HUDEP-2 (cell line): Measurements from ENCODE around the gene PDZRN3.

Experiments
- DNase-seq, 76 experiments: peaks; one replicate each; lab custom pipeline; 2025; ENCODE audit not compliant: unreplicated experiment in 76 of 76; lab: John Stamatoyannopoulos, UW

Gene PDZRN3

DNA sequence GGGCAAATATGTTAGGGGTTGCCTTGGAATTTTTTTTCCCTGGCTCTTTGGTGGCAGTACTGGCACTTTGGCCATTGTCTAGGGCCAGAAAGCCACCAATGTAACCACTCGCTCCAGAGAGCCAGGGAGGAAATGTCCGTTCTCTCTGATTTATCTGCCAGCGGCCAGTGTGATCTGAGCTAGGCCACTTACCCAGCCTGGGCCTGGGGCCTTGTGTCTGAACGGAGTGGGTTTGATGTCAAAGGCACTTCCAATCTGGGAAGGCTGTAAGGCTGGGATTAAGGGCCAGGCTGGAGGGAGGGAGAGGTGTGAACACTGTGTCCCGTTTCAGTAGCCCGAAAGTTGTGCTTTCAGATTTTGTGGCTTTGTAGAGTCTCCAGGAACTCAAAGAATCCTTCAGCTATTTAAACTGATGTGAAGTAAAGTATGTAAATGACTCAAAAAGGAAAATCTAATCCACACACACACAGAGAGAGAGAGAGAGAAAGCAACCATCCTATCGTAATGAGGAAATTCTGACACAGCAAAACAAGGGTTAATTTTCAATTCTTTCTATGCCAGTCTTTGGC is 271.0 kb downstream of the PDZRN3 start:
- no peak for DNase-seq

GRCh38 chr3:73352841-73353645 is 271.7 kb downstream of the PDZRN3 start:
- DNase-seq, result no peak

- DNase-seq, result no peak
Measured at GRCh38 chr3:73351423-73352071, 273.2 kb downstream of the PDZRN3 start.

GRCh38 chr3:73350996-73351395 is 273.7 kb downstream of the PDZRN3 start:
- no peak for DNase-seq

DNA sequence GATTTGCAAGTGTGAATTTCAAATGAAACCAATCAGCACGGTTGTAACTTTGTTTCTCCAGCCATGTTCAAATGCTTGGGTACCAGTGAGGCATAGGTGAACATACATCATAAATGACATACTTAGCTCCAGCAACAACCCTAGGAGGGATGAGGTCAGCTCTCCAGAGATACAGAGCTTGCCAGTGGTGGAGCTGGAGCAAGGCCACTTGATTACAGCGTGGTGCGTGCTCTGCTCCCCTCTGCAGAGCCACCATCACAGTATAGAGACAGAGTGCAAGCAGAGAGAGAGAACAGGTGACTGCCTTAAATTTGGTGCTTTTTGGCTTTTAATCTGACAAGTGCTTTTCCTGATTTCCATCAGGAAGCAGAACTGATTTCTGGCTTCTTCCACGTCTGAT is 275.1 kb downstream of the PDZRN3 start:
- DNase-seq, result no peak

GRCh38 chr3:73342077-73342476 is 282.7 kb downstream of the PDZRN3 start:
- DNase-seq, result no peak

GRCh38 chr3:73341272-73341935 is 283.3 kb downstream of the PDZRN3 start:
- DNase-seq, result no peak

DNA sequence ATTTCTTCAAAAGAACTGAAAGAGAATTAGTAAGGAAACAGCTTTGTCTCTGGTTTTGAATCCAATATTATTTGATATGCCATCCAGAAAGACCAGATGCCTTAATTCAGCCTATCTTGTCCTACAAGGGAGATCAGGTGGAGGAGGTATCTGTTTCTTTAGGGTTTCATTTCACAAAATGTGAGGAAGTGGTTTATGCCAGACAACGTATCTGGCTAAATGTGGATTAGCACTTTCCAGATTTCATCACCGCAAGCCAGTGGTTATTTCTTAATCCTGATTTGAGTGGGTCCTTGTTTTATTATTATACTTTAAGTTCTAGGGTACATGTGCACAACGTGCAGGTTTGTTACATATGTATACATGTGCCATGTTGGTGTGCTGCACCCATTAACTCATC is 292.2 kb downstream of the PDZRN3 start:
- no peak for DNase-seq
